ENCODE data around the gene MLST8. TPM values are rescaled to one million over a fixed set of nuclear protein-coding genes. Genes with fewer than 3 reads are reported as not detected.

MLST8 gene
- total RNA-seq, 2 donors from 2014 or later, result 49.5 to 52.2 TPM

- H3K36me3 Mint-ChIP-seq, result no peaks in the 10 kb centered on the region
- no peak overlapping the region for H3K27ac Mint-ChIP-seq
- H3K9me3 Mint-ChIP-seq, result no peaks in the 10 kb centered on the region
- no peak for DNase-seq (ENCODE audit: low spot score in 2 of 2)
- no peak for ATAC-seq
Observed at GRCh38 chr16:2180962-2181923, 24.0 kb upstream of the MLST8 start.

- Mint-ChIP-seq H3K36me3 (no peaks in the 10 kb centered on the region), H3K27ac (peak overlapping the region in 1 of 2 donors; percentile 56), H3K9me3 (no peaks in the 10 kb centered on the region)
- no peak for ATAC-seq
- no peak for DNase-seq (ENCODE audit: low spot score in 2 of 2)
Observed at GRCh38 chr16:2181952-2182351, 23.3 kb upstream of the MLST8 start.

- Mint-ChIP-seq H3K9me3 (no peaks in the 10 kb centered on the region), H3K36me3 (no peaks in the 10 kb centered on the region), H3K27ac (no peak overlapping the region)
- DNase-seq (ENCODE audit: low spot score in 2 of 2) (no peak), ATAC-seq (no peak)
Observed at GRCh38 chr16:2183671-2184070, 21.6 kb upstream of the MLST8 start.

- H3K36me3 Mint-ChIP-seq, result no peaks in the 10 kb centered on the region
- DNase-seq (ENCODE audit: low spot score in 2 of 2) (no peak), ATAC-seq (no peak)
- no peak overlapping the region for H3K27ac Mint-ChIP-seq
- H3K9me3 Mint-ChIP-seq, result no peaks in the 10 kb centered on the region
Observed at GRCh38 chr16:2184346-2184745, 20.9 kb upstream of the MLST8 start.

- Mint-ChIP-seq H3K27ac (no peak overlapping the region), H3K9me3 (no peaks in the 10 kb centered on the region), H3K36me3 (no peaks in the 10 kb centered on the region)
- no peak for DNase-seq (ENCODE audit: low spot score in 2 of 2)
- no peak for ATAC-seq
Observed at GRCh38 chr16:2184962-2185361, 20.3 kb upstream of the MLST8 start.

GRCh38 chr16:2186064-2186463, 19.2 kb upstream of the MLST8 start:
- Mint-ChIP-seq H3K27ac (no peak overlapping the region), H3K36me3 (no peaks in the 10 kb centered on the region), H3K9me3 (no peaks in the 10 kb centered on the region)
- ATAC-seq (no peak), DNase-seq (ENCODE audit: low spot score in 2 of 2) (no peak)

GRCh38 chr16:2186505-2186904, 18.7 kb upstream of the MLST8 start:
- Mint-ChIP-seq H3K27ac (no peak overlapping the region), H3K36me3 (no peaks in the 10 kb centered on the region), H3K9me3 (no peaks in the 10 kb centered on the region)
- DNase-seq (ENCODE audit: low spot score in 2 of 2) (no peak), ATAC-seq (no peak)

- no peak for ATAC-seq
- Mint-ChIP-seq H3K36me3 (no peaks in the 10 kb centered on the region), H3K9me3 (no peaks in the 10 kb centered on the region), H3K27ac (no peak overlapping the region)
- DNase-seq (ENCODE audit: low spot score in 2 of 2), result no peak
Observed at GRCh38 chr16:2187212-2187611, 18.0 kb upstream of the MLST8 start.

GRCh38 chr16:2188395-2188794, 16.9 kb upstream of the MLST8 start:
- Mint-ChIP-seq H3K9me3 (no peaks in the 10 kb centered on the region), H3K36me3 (no peaks in the 10 kb centered on the region), H3K27ac (no peak overlapping the region)
- ATAC-seq, result no peak
- no peak for DNase-seq (ENCODE audit: low spot score in 2 of 2)

- no peak for ATAC-seq
- no peak overlapping the region for H3K27ac Mint-ChIP-seq
- no peaks in the 10 kb centered on the region for H3K9me3 Mint-ChIP-seq
- DNase-seq (ENCODE audit: low spot score in 2 of 2), result no peak
- H3K36me3 Mint-ChIP-seq, result no peaks in the 10 kb centered on the region
Observed at GRCh38 chr16:2189252-2189893, 15.9 kb upstream of the MLST8 start.

GRCh38 chr16:2190002-2190658, 15.1 kb upstream of the MLST8 start:
- Mint-ChIP-seq H3K36me3 (no peaks in the 10 kb centered on the region), H3K27ac (no peak overlapping the region), H3K9me3 (no peaks in the 10 kb centered on the region)
- no peak for ATAC-seq
- no peak for DNase-seq (ENCODE audit: low spot score in 2 of 2)

GRCh38 chr16:2190659-2191445, 14.4 kb upstream of the MLST8 start:
- ATAC-seq, result no peak
- no peaks in the 10 kb centered on the region for H3K9me3 Mint-ChIP-seq
- H3K36me3 Mint-ChIP-seq, result no peaks in the 10 kb centered on the region

GRCh38 chr16:2191446-2191706, 13.9 kb upstream of the MLST8 start:
- ATAC-seq (no peak), DNase-seq (ENCODE audit: low spot score in 2 of 2) (no peak)
- Mint-ChIP-seq H3K36me3 (no peaks in the 10 kb centered on the region), H3K27ac (no peak overlapping the region), H3K9me3 (no peaks in the 10 kb centered on the region)

More at GRCh38 chr16:2190659-2191445, 14.4 kb upstream of the MLST8 start:
- DNase-seq (ENCODE audit: low spot score in 2 of 2), result no peak
- H3K27ac Mint-ChIP-seq, result no peak overlapping the region

- ATAC-seq (no peak), DNase-seq (ENCODE audit: low spot score in 2 of 2) (no peak)
- no peaks in the 10 kb centered on the region for H3K36me3 Mint-ChIP-seq
- no peak overlapping the region for H3K27ac Mint-ChIP-seq
- H3K9me3 Mint-ChIP-seq, result no peaks in the 10 kb centered on the region
Observed at GRCh38 chr16:2194166-2194834, 11.0 kb upstream of the MLST8 start.

- no peaks in the 10 kb centered on the region for H3K36me3 Mint-ChIP-seq
- H3K27ac Mint-ChIP-seq, result no peak overlapping the region
- DNase-seq (ENCODE audit: low spot score in 2 of 2), result peak in 1 of 2 donors; percentile 52
- ATAC-seq, result peak; percentile 75 to 84
- no peaks in the 10 kb centered on the region for H3K9me3 Mint-ChIP-seq
Observed at GRCh38 chr16:2194852-2195321, 10.4 kb upstream of the MLST8 start.

Measured in activated naive CD4-positive, alpha-beta T cell treated with anti-CD3 and anti-CD28 coated beads, Interleukin-2, amount 50 U/mL, for 72 hours (primary cell).